Body of pancreas (tissue), 4 donors: ENCODE results near the gene SMIM32.

Experiments
- CTCF ChIP-seq, 7 experiments: fragments of 450-650 bp in 4 of 7; fragments of 200-600 bp in 3 of 7; sonication (generic) in 3 of 7; IDR thresholded peaks; one replicate each; pipeline ENCODE4 v1.5.1; 2016 to 2019; ENCODE audit warnings: antibody characterized with exemption in 7 of 7
- POLR2A ChIP-seq, 3 donors: fragments of 450-650 bp; IDR thresholded peaks; one replicate each; pipeline ENCODE4 v1.6.1; 2016; ENCODE audit warnings: antibody characterized with exemption in 3 of 3, mild to moderate bottlenecking in 2 of 3

- TF ChIP-seq CTCF (IDR thresholded peaks at IDR 0.05) (no peak), POLR2A (IDR thresholded peaks at IDR 0.05) (no peak)
Observed at GRCh38 chr5:136221340-136221739, 28.4 kb upstream of the SMIM32 start.
